GM23338 (cell line): ENCODE data around the gene ADD3.

Experiments
- EZH2 ChIP-seq: fragments of 200-600 bp; sonication (generic); IDR thresholded peaks from one replicate; pipeline ENCODE4 v1.8.0; 2017; ENCODE audit warnings: antibody characterized with exemption, mild to moderate bottlenecking, low read depth; ENCODE audit not compliant: unreplicated experiment
- EZH2phosphoT487 ChIP-seq: fragments of 200-600 bp; sonication (generic); IDR thresholded peaks from one replicate; pipeline ENCODE4 v1.8.1; 2018; ENCODE audit warnings: antibody characterized with exemption; ENCODE audit not compliant: unreplicated experiment
- POLR2AphosphoS5 ChIP-seq: IDR thresholded peaks from 2 replicates; pipeline ENCODE4 v1.6.1; 2016; ENCODE audit warnings: antibody characterized with exemption, low read depth
- STAT1 ChIP-seq: IDR thresholded peaks from one replicate; pipeline ENCODE4 v1.6.1; 2016; ENCODE audit warnings: antibody characterized with exemption; ENCODE audit not compliant: unreplicated experiment
- TF ChIP-seq, protein P1 (sequence below), 2 experiments: fragments of 200-600 bp in 1 of 2; sonication (generic) in 1 of 2; conservative IDR thresholded peaks; 2 replicates each; pipeline versions ENCODE4 v1.5.1 to v1.6.1; 2016 to 2017; ENCODE audit warnings: antibody characterized with exemption in 2 of 2, low read depth in 2 of 2, mild to moderate bottlenecking in 2 of 2, moderate library complexity in 1 of 2
- TF ChIP-seq, protein P2 (sequence below): IDR thresholded peaks from 2 replicates; pipeline ENCODE4 v1.6.1; 2016; ENCODE audit warnings: antibody characterized with exemption

DNA sequence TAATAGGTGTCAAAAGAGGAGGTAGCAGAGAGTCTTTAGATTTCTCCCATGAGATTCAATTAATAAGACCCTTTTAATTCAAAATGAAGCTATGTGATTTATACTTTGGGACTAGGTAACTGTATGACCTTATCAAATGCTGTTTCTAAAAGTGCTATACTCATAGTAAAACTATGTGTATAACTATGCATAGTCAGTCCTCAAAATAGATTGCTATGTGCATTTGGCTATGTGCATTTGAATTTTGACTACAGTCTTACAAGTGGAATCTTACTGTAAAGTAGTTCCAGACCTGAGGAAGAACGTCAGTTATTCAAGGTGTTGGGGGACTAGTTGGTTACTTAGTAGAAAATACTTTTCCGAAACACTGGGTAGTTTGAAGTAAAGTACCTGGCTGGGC lies 36.9 kb downstream of the ADD3 start:
- TF ChIP-seq, protein P1, sequence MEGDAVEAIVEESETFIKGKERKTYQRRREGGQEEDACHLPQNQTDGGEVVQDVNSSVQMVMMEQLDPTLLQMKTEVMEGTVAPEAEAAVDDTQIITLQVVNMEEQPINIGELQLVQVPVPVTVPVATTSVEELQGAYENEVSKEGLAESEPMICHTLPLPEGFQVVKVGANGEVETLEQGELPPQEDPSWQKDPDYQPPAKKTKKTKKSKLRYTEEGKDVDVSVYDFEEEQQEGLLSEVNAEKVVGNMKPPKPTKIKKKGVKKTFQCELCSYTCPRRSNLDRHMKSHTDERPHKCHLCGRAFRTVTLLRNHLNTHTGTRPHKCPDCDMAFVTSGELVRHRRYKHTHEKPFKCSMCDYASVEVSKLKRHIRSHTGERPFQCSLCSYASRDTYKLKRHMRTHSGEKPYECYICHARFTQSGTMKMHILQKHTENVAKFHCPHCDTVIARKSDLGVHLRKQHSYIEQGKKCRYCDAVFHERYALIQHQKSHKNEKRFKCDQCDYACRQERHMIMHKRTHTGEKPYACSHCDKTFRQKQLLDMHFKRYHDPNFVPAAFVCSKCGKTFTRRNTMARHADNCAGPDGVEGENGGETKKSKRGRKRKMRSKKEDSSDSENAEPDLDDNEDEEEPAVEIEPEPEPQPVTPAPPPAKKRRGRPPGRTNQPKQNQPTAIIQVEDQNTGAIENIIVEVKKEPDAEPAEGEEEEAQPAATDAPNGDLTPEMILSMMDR (conservative IDR thresholded peaks at IDR 0.05; ENCODE audit: low read depth in 2 of 2) = no peak
- TF ChIP-seq POLR2AphosphoS5 = no peak
- TF ChIP-seq EZH2 = no peak
- TF ChIP-seq, protein P2, sequence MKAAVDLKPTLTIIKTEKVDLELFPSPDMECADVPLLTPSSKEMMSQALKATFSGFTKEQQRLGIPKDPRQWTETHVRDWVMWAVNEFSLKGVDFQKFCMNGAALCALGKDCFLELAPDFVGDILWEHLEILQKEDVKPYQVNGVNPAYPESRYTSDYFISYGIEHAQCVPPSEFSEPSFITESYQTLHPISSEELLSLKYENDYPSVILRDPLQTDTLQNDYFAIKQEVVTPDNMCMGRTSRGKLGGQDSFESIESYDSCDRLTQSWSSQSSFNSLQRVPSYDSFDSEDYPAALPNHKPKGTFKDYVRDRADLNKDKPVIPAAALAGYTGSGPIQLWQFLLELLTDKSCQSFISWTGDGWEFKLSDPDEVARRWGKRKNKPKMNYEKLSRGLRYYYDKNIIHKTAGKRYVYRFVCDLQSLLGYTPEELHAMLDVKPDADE = no peak
- TF ChIP-seq EZH2phosphoT487 = no peak
- TF ChIP-seq STAT1 = no peak
